ENCODE data around the gene BCL11A.

The BCL11A gene

DNA sequence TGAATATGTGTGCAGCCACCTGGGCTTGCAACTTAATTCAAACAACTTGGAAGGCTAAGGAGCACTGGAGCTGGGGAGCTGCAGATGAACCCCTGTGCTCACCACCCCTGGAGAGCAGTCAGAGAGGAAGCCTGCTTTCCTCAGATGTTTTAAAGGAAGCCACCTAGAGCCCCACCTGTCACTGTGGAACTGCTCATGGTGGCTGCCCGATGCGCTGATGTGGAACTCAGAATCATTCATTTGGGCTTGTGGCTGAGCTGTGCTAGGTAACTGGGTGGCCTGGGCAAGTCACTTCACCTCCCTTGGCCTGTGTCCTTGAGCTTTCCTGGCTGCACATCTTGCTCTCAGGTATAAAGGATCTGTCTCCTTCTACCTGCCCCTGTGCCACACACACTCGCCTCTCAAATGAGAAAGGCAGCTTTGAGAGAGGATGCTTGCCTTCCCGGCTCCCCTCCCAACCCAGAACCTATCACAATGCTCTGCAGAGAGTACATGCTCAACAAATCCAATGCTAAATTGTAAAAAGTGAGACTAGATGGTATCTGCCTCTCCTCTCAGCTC lies 41.3 kb downstream of the BCL11A start:
- TF ChIP-seq ZBTB7A (IDR thresholded peaks at IDR 0.05; ENCODE audit: low read depth) (no peak), USF1 (IDR thresholded peaks at IDR 0.05) (no peak), FOXM1 (IDR thresholded peaks at IDR 0.05; ENCODE audit: borderline replicate concordance, low read depth) (no peak), TEAD4 (IDR thresholded peaks at IDR 0.05) (no peak), RAD21 (IDR thresholded peaks at IDR 0.05; ENCODE audit: low read depth) (no peak), TCF12 (IDR thresholded peaks at IDR 0.05; ENCODE audit: low read depth) (no peak), CEBPB (IDR thresholded peaks at IDR 0.05) (no peak), YY1 (IDR thresholded peaks at IDR 0.05; ENCODE audit: low read depth) (no peak), EP300 (IDR thresholded peaks at IDR 0.05; ENCODE audit: borderline replicate concordance) (no peak)

- TF ChIP-seq TEAD4 (IDR thresholded peaks at IDR 0.05) (no peak), ZBTB7A (IDR thresholded peaks at IDR 0.05; ENCODE audit: low read depth) (no peak), TAF1 (IDR thresholded peaks at IDR 0.05; ENCODE audit: low read depth) (no peak), USF1 (IDR thresholded peaks at IDR 0.05) (no peak), RAD21 (IDR thresholded peaks at IDR 0.05; ENCODE audit: low read depth) (no peak), YY1 (IDR thresholded peaks at IDR 0.05; ENCODE audit: low read depth) (no peak), CREB1 (IDR thresholded peaks at IDR 0.05; ENCODE audit: low read depth) (no peak), NFIC (IDR thresholded peaks at IDR 0.05) (no peak), EP300 (IDR thresholded peaks at IDR 0.05; ENCODE audit: borderline replicate concordance) (no peak), TCF12 (IDR thresholded peaks at IDR 0.05; ENCODE audit: low read depth) (no peak), EGR1 (IDR thresholded peaks at IDR 0.05) (no peak)
- TF ChIP-seq, protein P1, sequence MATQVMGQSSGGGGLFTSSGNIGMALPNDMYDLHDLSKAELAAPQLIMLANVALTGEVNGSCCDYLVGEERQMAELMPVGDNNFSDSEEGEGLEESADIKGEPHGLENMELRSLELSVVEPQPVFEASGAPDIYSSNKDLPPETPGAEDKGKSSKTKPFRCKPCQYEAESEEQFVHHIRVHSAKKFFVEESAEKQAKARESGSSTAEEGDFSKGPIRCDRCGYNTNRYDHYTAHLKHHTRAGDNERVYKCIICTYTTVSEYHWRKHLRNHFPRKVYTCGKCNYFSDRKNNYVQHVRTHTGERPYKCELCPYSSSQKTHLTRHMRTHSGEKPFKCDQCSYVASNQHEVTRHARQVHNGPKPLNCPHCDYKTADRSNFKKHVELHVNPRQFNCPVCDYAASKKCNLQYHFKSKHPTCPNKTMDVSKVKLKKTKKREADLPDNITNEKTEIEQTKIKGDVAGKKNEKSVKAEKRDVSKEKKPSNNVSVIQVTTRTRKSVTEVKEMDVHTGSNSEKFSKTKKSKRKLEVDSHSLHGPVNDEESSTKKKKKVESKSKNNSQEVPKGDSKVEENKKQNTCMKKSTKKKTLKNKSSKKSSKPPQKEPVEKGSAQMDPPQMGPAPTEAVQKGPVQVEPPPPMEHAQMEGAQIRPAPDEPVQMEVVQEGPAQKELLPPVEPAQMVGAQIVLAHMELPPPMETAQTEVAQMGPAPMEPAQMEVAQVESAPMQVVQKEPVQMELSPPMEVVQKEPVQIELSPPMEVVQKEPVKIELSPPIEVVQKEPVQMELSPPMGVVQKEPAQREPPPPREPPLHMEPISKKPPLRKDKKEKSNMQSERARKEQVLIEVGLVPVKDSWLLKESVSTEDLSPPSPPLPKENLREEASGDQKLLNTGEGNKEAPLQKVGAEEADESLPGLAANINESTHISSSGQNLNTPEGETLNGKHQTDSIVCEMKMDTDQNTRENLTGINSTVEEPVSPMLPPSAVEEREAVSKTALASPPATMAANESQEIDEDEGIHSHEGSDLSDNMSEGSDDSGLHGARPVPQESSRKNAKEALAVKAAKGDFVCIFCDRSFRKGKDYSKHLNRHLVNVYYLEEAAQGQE (IDR thresholded peaks at IDR 0.05; ENCODE audit: low read depth), result no peak
These were observed 42.7 kb downstream of the BCL11A start for GRCh38 chr2:60510713-60511112.

DNA sequence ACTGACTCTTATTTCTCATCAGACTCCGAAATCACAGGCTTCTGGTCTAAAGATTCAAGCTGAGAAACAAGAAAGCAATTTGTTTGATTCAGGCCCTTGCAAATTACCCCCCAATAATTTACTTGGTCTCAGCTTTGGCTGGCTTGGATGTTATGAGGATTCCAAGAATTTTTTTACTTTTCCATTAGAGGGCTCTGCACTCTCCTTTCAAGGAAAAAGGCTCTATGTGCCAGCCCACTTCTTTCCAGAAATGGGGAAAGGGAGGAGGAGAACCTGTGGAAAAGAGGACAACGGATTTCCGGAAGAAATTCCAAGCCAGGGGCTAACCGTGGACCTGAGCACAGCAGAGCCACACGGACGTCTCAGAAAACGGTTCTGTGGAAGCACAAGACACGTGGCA lies 44.4 kb downstream of the BCL11A start:
- TF ChIP-seq CEBPB (IDR thresholded peaks at IDR 0.05), result no peak
- TF ChIP-seq TAF1 (IDR thresholded peaks at IDR 0.05; ENCODE audit: low read depth), result no peak
- TF ChIP-seq, protein P2, sequence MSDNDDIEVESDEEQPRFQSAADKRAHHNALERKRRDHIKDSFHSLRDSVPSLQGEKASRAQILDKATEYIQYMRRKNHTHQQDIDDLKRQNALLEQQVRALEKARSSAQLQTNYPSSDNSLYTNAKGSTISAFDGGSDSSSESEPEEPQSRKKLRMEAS (IDR thresholded peaks at IDR 0.05), result no peak
- TF ChIP-seq YY1 (IDR thresholded peaks at IDR 0.05; ENCODE audit: low read depth), result no peak
- no peak for TF ChIP-seq TCF12 (IDR thresholded peaks at IDR 0.05; ENCODE audit: low read depth)
- no peak for TF ChIP-seq USF1 (IDR thresholded peaks at IDR 0.05)
- TF ChIP-seq TEAD4 (IDR thresholded peaks at IDR 0.05), result no peak
- TF ChIP-seq CREB1 (IDR thresholded peaks at IDR 0.05; ENCODE audit: low read depth), result no peak
- TF ChIP-seq EGR1 (IDR thresholded peaks at IDR 0.05), result no peak
- no peak for TF ChIP-seq NFIC (IDR thresholded peaks at IDR 0.05)
- TF ChIP-seq, protein P1 (IDR thresholded peaks at IDR 0.05; ENCODE audit: low read depth), result no peak
- no peak for TF ChIP-seq RAD21 (IDR thresholded peaks at IDR 0.05; ENCODE audit: low read depth)
- no peak for TF ChIP-seq ZBTB7A (IDR thresholded peaks at IDR 0.05; ENCODE audit: low read depth)
- TF ChIP-seq FOXM1 (IDR thresholded peaks at IDR 0.05; ENCODE audit: borderline replicate concordance, low read depth), result no peak

GRCh38 chr2:60508339-60508917 lies 45.0 kb downstream of the BCL11A start:
- TF ChIP-seq TAF1 (IDR thresholded peaks at IDR 0.05; ENCODE audit: low read depth) (no peak), USF1 (IDR thresholded peaks at IDR 0.05) (no peak), ZBTB7A (IDR thresholded peaks at IDR 0.05; ENCODE audit: low read depth) (no peak), TEAD4 (IDR thresholded peaks at IDR 0.05) (no peak), TCF12 (IDR thresholded peaks at IDR 0.05; ENCODE audit: low read depth) (no peak), YY1 (IDR thresholded peaks at IDR 0.05; ENCODE audit: low read depth) (no peak), EGR1 (IDR thresholded peaks at IDR 0.05) (no peak), CEBPB (IDR thresholded peaks at IDR 0.05) (no peak), EP300 (IDR thresholded peaks at IDR 0.05; ENCODE audit: borderline replicate concordance) (no peak), NFIC (IDR thresholded peaks at IDR 0.05) (no peak), FOXM1 (IDR thresholded peaks at IDR 0.05; ENCODE audit: borderline replicate concordance, low read depth) (no peak)
- TF ChIP-seq, protein P2 (IDR thresholded peaks at IDR 0.05), result no peak
- TF ChIP-seq, protein P1 (IDR thresholded peaks at IDR 0.05; ENCODE audit: low read depth), result no peak

Measured in Ishikawa (cell line).